Measurements from ENCODE around the gene UNCX.

- TF ChIP-seq CTCF (IDR thresholded peaks at IDR 0.05; ENCODE audit: low read length) = no peak
- TF ChIP-seq EZH2phosphoT487 (IDR thresholded peaks at IDR 0.05; ENCODE audit: low read length) = no peak
- TF ChIP-seq EZH2 (optimal IDR thresholded peaks at IDR 0.05; ENCODE audit: low read depth, low read length) = no peak
These were observed 9.6 kb downstream of the UNCX start for GRCh38 chr7:1242256-1242605.
